Retinal pigment epithelial cell (primary cell): ENCODE results near the gene RSPH3.
"Not testable (repeated sequence)": the region's sequence is repeated elsewhere in the genome, so short reads cannot be mapped to it uniquely, and the experiment has no call there.

ENCODE experiments used
- DNase-seq: peaks from one replicate; pipeline ENCODE4 v3.0.0-alpha.2; 2010; ENCODE audit warnings: low read depth
- H3K4me3 ChIP-seq: 2 replicates; pipeline ENCODE4 v1.5.1; 2011; ENCODE audit warnings: mild to moderate bottlenecking, low read length, control low read depth, moderate library complexity
- CTCF ChIP-seq: conservative IDR thresholded peaks from 2 replicates; pipeline ENCODE4 v1.5.1; 2011; ENCODE audit warnings: low read depth, low read length, control low read depth, inconsistent platforms

The RSPH3 gene

GRCh38 chr6:159042826-159043181 is 42.8 kb upstream of the RSPH3 start:
- no peak overlapping the region for H3K4me3 ChIP-seq
- TF ChIP-seq CTCF: no peak
- DNase-seq: no peak

- no peak for DNase-seq
- H3K4me3 ChIP-seq: no peak overlapping the region
- TF ChIP-seq CTCF: peak; percentile 99
Measured at GRCh38 chr6:159042003-159042825, 42.2 kb upstream of the RSPH3 start.

GRCh38 chr6:159041181-159041580 is 41.2 kb upstream of the RSPH3 start:
- no peak for TF ChIP-seq CTCF
- no peak for DNase-seq
- H3K4me3 ChIP-seq: no peak overlapping the region

GRCh38 chr6:159039885-159040258 is 39.9 kb upstream of the RSPH3 start:
- H3K4me3 ChIP-seq: no peak overlapping the region

GRCh38 chr6:159038914-159039884 is 39.2 kb upstream of the RSPH3 start:
- H3K4me3 ChIP-seq: no peak overlapping the region
- no peak for TF ChIP-seq CTCF
- no peak for DNase-seq

More at GRCh38 chr6:159039885-159040258, 39.9 kb upstream of the RSPH3 start:
- no peak for TF ChIP-seq CTCF
- DNase-seq: no peak

GRCh38 chr6:159038318-159038717 is 38.3 kb upstream of the RSPH3 start:
- not testable (repeated sequence) for H3K4me3 ChIP-seq, DNase-seq

- H3K4me3 ChIP-seq: no peak overlapping the region
- no peak for DNase-seq
- no peak for TF ChIP-seq CTCF
Measured at GRCh38 chr6:159037756-159038290, 37.8 kb upstream of the RSPH3 start.
